Measurements from ENCODE around the gene REV3L. TPM values are rescaled to one million over a fixed set of nuclear protein-coding genes. Genes with fewer than 3 reads are reported as not detected.

REV3L gene
- total and polyA plus RNA-seq, 9 of the 15 experiments (the other 6 are each of a cell fraction or from before 2014, with no cell fraction given): 5.5 to 24.4 (median 14.4) TPM

DNA sequence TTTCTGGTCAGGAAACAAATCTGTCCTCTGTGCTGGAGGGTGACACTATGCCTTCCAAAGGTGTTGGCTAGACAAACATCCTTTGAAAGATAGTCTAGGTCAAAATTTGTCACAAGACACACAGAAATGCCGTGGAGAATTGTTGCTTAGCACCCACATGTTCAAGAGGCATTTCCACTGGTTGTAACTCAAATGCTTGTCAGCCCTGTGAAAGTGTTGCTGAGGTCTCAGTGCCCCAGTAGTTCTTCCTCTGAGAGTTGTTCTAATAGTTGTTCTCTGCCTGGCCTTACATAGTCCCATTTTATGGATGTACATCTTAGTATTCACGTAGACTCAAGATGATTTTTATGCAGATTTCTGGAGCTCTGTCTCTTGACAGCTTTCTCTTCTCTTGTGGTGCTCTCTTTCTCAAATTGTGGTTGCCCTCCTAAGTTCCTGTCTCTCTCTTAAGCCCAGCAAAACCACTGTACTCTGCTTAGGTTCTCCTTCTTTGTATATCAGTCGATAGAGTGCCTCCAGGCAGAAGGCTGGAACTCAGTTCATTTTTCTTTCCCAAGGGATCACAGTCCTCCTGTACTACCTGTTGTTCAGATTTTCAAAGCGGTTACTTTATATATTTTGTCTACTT, 39.5 kb upstream of the REV3L start:
- Histone ChIP-seq H2AFZ (ENCODE audit: low read depth, low read length) (no peak overlapping the region), H3K27me3 (ENCODE audit: control insufficient read depth in 2 of 2, insufficient read depth in 2 of 2, low read length in 2 of 2) (no peaks in the 10 kb centered on the region), H3K9ac (ENCODE audit: insufficient read depth in 1 of 2, low read depth in 2 of 2, low read length in 2 of 2) (no peak overlapping the region), H4K20me1 (replicated peaks; ENCODE audit: control insufficient read depth, insufficient read depth, low read length) (no peaks in the 10 kb centered on the region), H3K4me1 (replicated peaks in 1 of 2; ENCODE audit: control insufficient read depth in 2 of 2, insufficient read depth in 2 of 2, low read length in 2 of 2) (peaks cover 0 to 7% of the 10 kb centered on the region in 2 experiments; a peak in 2 of 5 replicates), H3K79me2 (ENCODE audit: control insufficient read depth, insufficient read depth, low read length) (no peaks in the 10 kb centered on the region), H3K4me2 (ENCODE audit: insufficient read depth, low read length) (no peak overlapping the region), H3K9me3 (replicated peaks; ENCODE audit: control insufficient read depth, insufficient read depth, low read depth, low read length) (no peaks in the 10 kb centered on the region), H3K36me3 (ENCODE audit: control insufficient read depth, insufficient read depth, low read length) (no peaks in the 10 kb centered on the region), H3K9me1 (ENCODE audit: control insufficient read depth, insufficient read depth, low read length) (no peaks in the 10 kb centered on the region), H3K27ac (ENCODE audit: extremely low read depth, low read depth, low read length) (no peak overlapping the region), H3K4me3 (no peak overlapping the region)
- ChIA-PET POLR2A (interaction anchor here (1.1 kb wide), 1 partner anchor 14 kb away, joined by 5 read pairs; no protein-coding TSS in a partner anchor), CTCF (ENCODE audit: low intra/inter-chr PET ratio) (no interaction called here)
- intact Hi-C loops (cut with micrococcal nuclease): no loop called here
- in situ Hi-C loops (cut with MboI): no loop called here
- ATAC-seq (peak; percentile 44), DNase-seq (ENCODE audit: extremely low read depth in 1 of 4, low spot score in 3 of 4) (no peak), FAIRE-seq (no peak)
- WGBS (ENCODE audit: insufficient coverage, low coverage, missing lambda C conversion rate): 48% methylated on average over 4 of the region's 4 CpGs
- no TSS peak for BruUV-seq (replicated peaks)
- TF ChIP-seq FOXK1 (CRISPR knock-in tag; IDR thresholded peaks at IDR 0.05; ENCODE audit: borderline replicate concordance) (no peak), ZNF764 (CRISPR knock-in tag; IDR thresholded peaks at IDR 0.05; ENCODE audit: low read depth) (no peak), ZNF561 (CRISPR knock-in tag; conservative IDR thresholded peaks at IDR 0.05) (no peak), EP400 (IDR thresholded peaks at IDR 0.05) (no peak), ZNF217 (CRISPR knock-in tag; IDR thresholded peaks at IDR 0.05) (no peak), HNRNPUL1 (IDR thresholded peaks at IDR 0.05; ENCODE audit: low read length) (no peak), ATF1 (CRISPR knock-in tag; IDR thresholded peaks at IDR 0.05) (no peak), ATF1 (tag; IDR thresholded peaks at IDR 0.05) (no peak)
- TF ChIP-seq, protein P1, sequence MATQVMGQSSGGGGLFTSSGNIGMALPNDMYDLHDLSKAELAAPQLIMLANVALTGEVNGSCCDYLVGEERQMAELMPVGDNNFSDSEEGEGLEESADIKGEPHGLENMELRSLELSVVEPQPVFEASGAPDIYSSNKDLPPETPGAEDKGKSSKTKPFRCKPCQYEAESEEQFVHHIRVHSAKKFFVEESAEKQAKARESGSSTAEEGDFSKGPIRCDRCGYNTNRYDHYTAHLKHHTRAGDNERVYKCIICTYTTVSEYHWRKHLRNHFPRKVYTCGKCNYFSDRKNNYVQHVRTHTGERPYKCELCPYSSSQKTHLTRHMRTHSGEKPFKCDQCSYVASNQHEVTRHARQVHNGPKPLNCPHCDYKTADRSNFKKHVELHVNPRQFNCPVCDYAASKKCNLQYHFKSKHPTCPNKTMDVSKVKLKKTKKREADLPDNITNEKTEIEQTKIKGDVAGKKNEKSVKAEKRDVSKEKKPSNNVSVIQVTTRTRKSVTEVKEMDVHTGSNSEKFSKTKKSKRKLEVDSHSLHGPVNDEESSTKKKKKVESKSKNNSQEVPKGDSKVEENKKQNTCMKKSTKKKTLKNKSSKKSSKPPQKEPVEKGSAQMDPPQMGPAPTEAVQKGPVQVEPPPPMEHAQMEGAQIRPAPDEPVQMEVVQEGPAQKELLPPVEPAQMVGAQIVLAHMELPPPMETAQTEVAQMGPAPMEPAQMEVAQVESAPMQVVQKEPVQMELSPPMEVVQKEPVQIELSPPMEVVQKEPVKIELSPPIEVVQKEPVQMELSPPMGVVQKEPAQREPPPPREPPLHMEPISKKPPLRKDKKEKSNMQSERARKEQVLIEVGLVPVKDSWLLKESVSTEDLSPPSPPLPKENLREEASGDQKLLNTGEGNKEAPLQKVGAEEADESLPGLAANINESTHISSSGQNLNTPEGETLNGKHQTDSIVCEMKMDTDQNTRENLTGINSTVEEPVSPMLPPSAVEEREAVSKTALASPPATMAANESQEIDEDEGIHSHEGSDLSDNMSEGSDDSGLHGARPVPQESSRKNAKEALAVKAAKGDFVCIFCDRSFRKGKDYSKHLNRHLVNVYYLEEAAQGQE (IDR thresholded peaks at IDR 0.05; ENCODE audit: borderline replicate concordance): no peak
- TF ChIP-seq, protein P1 (CRISPR knock-in tag; IDR thresholded peaks at IDR 0.05; ENCODE audit: low read depth): no peak
